HepG2 (cell line): ENCODE data around the gene ZFP90. TPM values are rescaled to one million over a fixed set of nuclear protein-coding genes. Genes with fewer than 3 reads are reported as not detected.

Experiments used
- AFF4 ChIP-seq: sonication (generic); formaldehyde crosslinking; IDR thresholded peaks from 2 replicates; pipeline ENCODE4 v1.4.0; 2020; ENCODE audit warnings: missing genetic modification reagents
- ARID3A ChIP-seq: IDR thresholded peaks from 2 replicates; pipeline ENCODE4 v1.6.1; 2012; ENCODE audit warnings: low read depth, low read length, improper control_type of control experiment
- CENPT ChIP-seq: sonication (generic); formaldehyde crosslinking; IDR thresholded peaks from 2 replicates; pipeline ENCODE4 v1.8.0; 2022; ENCODE audit warnings: low read depth, mild to moderate bottlenecking, moderate library complexity, missing genetic modification reagents
- GZF1 ChIP-seq: sonication (generic); formaldehyde crosslinking; IDR thresholded peaks from 2 replicates; pipeline ENCODE4 v1.5.1; 2020; ENCODE audit warnings: mild to moderate bottlenecking, missing genetic modification reagents
- KLF13 ChIP-seq: sonication (generic); formaldehyde crosslinking; IDR thresholded peaks from 2 replicates; pipeline ENCODE4 v1.4.0; 2020; ENCODE audit warnings: mild to moderate bottlenecking, missing genetic modification reagents
- KMT2B ChIP-seq: IDR thresholded peaks from 2 replicates; pipeline ENCODE4 v1.6.1; 2016; ENCODE audit warnings: missing genetic modification reagents, missing compliant biosample characterization
- MTA1 ChIP-seq: sonication (generic); formaldehyde crosslinking; IDR thresholded peaks from 2 replicates; pipeline ENCODE4 v1.4.0; 2020; ENCODE audit warnings: missing genetic modification reagents, mild to moderate bottlenecking, borderline replicate concordance
- MXI1 ChIP-seq: IDR thresholded peaks from 3 replicates; pipeline ENCODE4 v1.6.1; 2012; ENCODE audit warnings: low read depth, low read length, inconsistent platforms, borderline replicate concordance
- NFE2L2 ChIP-seq: fragments of 150-350 bp; IDR thresholded peaks from 2 replicates; pipeline ENCODE4 v1.6.1; 2014; ENCODE audit warnings: low read length
- NFRKB ChIP-seq: fragments of 450-650 bp; IDR thresholded peaks from 2 replicates; pipeline ENCODE4 v1.6.1; 2017
- NKX3-1 ChIP-seq: sonication (generic); formaldehyde crosslinking; IDR thresholded peaks from 2 replicates; pipeline ENCODE4 v1.5.0; 2020; ENCODE audit warnings: missing genetic modification reagents
- REXO4 ChIP-seq: sonication (generic); formaldehyde crosslinking; IDR thresholded peaks from 2 replicates; pipeline ENCODE4 v1.8.0; 2022; ENCODE audit warnings: missing genetic modification reagents, mild to moderate bottlenecking, borderline replicate concordance
- RNF219 ChIP-seq: sonication (generic); formaldehyde crosslinking; IDR thresholded peaks from 2 replicates; pipeline ENCODE4 v1.5.0; 2020; ENCODE audit warnings: mild to moderate bottlenecking, missing genetic modification reagents
- TBL1XR1 ChIP-seq: fragments of 150-350 bp; IDR thresholded peaks from 2 replicates; pipeline ENCODE4 v1.6.1; 2014; ENCODE audit warnings: borderline replicate concordance, low read length; ENCODE audit not compliant: partially characterized antibody
- TEAD3 ChIP-seq: optimal IDR thresholded peaks from 2 replicates; pipeline ENCODE3; 2016; ENCODE audit warnings: borderline replicate concordance
- TFDP1 ChIP-seq: IDR thresholded peaks from 2 replicates; pipeline ENCODE4 v1.6.1; 2016; ENCODE audit warnings: missing compliant biosample characterization, missing genetic modification reagents, borderline replicate concordance
- ZNF121 ChIP-seq: sonication (generic); formaldehyde crosslinking; IDR thresholded peaks from 2 replicates; pipeline ENCODE4 v1.5.0; 2020; ENCODE audit warnings: mild to moderate bottlenecking, missing genetic modification reagents
- ZNF24 ChIP-seq: fragments of 450-650 bp; IDR thresholded peaks from 2 replicates; pipeline ENCODE4 v1.6.1; 2017; ENCODE audit warnings: antibody characterized with exemption, mild to moderate bottlenecking
- ZNF260 ChIP-seq: sonication (generic); formaldehyde crosslinking; IDR thresholded peaks from 2 replicates; pipeline ENCODE4 v1.4.0; 2020; ENCODE audit warnings: missing genetic modification reagents, low read depth, mild to moderate bottlenecking, borderline replicate concordance
- ZNF335 ChIP-seq: sonication (generic); formaldehyde crosslinking; IDR thresholded peaks from 2 replicates; pipeline ENCODE4 v1.4.0; 2020; ENCODE audit warnings: missing genetic modification reagents
- ZNF607 ChIP-seq: sonication (generic); formaldehyde crosslinking; IDR thresholded peaks from 2 replicates; pipeline ENCODE4 v1.5.1; 2020; ENCODE audit warnings: missing genetic modification reagents, mild to moderate bottlenecking, borderline replicate concordance
- ZSCAN30 ChIP-seq: sonication (generic); formaldehyde crosslinking; IDR thresholded peaks from 2 replicates; pipeline ENCODE4 v1.5.0; 2020; ENCODE audit warnings: mild to moderate bottlenecking, missing genetic modification reagents
- polyA plus RNA-seq, 8 experiments: library from polyadenylated mRNA; depleted of rRNA in 3 of 8; stranded (reverse) in 7 of 8; unstranded in 1 of 8; fragments of >200 nt; fragmentation: Illumina TruSeq in 4 of 8; extraction: Trizol in 4 of 8; gene quantifications; 2 replicates each; pipeline versions ENCODE4 v1.2.1 to v1.2.3, GENCODE V29; 2011 to 2016; ENCODE audit warnings: low read depth in 4 of 8, missing spikeins in 1 of 8, mixed read lengths in 1 of 8; ENCODE audit not compliant: insufficient read depth in 1 of 8
- total RNA-seq, 5 experiments: library from RNA; depleted of rRNA; stranded (reverse); fragments of >200 nt; fragmentation: Illumina TruSeq; extraction: Trizol; gene quantifications; 2 replicates each; pipeline ENCODE4 v1.2.3, GENCODE V29; 2016; ENCODE audit warnings: low read depth in 1 of 5

Gene ZFP90
- total and polyA plus RNA-seq, 2 of the 13 experiments (the other 11 are each of a cell fraction or from before 2014, with no cell fraction given), result 17.6 to 18.9 TPM

GRCh38 chr16:68529931-68530701 lies 9.0 kb upstream of the ZFP90 start (continued):
- TF ChIP-seq ARID3A (no peak), MXI1 (peak; percentile 81; the same call in 2 of the 3 replicates), NFRKB (no peak), ZNF335 (CRISPR knock-in tag) (peak; percentile 72), KMT2B (CRISPR knock-in tag) (peak; percentile 94), ZNF24 (no peak), AFF4 (CRISPR knock-in tag) (no peak), TFDP1 (CRISPR knock-in tag) (peak; percentile 98), RNF219 (CRISPR knock-in tag) (no peak), MTA1 (CRISPR knock-in tag) (peak; percentile 93), KLF13 (CRISPR knock-in tag) (peak; percentile 87; the same call in 1 of the 2 replicates), TBL1XR1 (no peak), ZNF607 (CRISPR knock-in tag) (peak; percentile 99), ZSCAN30 (CRISPR knock-in tag) (no peak), REXO4 (no peak), ZNF121 (CRISPR knock-in tag) (peak; percentile 78; the same call in 1 of the 2 replicates), CENPT (peak; percentile 27; the same call in 1 of the 2 replicates), NKX3-1 (CRISPR knock-in tag) (peak; percentile 98), ZNF260 (CRISPR knock-in tag) (0 out of 2 replicates have a peak, but pooled peaks have one; percentile 50), NFE2L2 (no peak), GZF1 (CRISPR knock-in tag) (peak; percentile 81; the same call in 1 of the 2 replicates), TEAD3 (CRISPR knock-in tag) (peak; percentile 59)
